Choroid plexus epithelial cell (primary cell): Measurements from ENCODE around the gene EIF3I.
"Not testable (repeated sequence)": the region's sequence is repeated elsewhere in the genome, so short reads cannot be mapped to it uniquely, and the experiment has no call there.

Experiments used
- DNase-seq: peaks from one replicate; pipeline ENCODE4 v3.0.0-alpha.2; 2010; ENCODE audit warnings: low read depth
- H3K4me3 ChIP-seq: 2 replicates; pipeline ENCODE4 v1.5.1; 2011; ENCODE audit warnings: low read depth, mild to moderate bottlenecking, control low read depth, low read length, moderate library complexity
- TF ChIP-seq, protein P1 (sequence below): conservative IDR thresholded peaks from 2 replicates; pipeline ENCODE4 v1.5.1; 2011; ENCODE audit warnings: low read depth, mild to moderate bottlenecking, control low read depth, inconsistent platforms, low read length, moderate library complexity

EIF3I gene

DNA sequence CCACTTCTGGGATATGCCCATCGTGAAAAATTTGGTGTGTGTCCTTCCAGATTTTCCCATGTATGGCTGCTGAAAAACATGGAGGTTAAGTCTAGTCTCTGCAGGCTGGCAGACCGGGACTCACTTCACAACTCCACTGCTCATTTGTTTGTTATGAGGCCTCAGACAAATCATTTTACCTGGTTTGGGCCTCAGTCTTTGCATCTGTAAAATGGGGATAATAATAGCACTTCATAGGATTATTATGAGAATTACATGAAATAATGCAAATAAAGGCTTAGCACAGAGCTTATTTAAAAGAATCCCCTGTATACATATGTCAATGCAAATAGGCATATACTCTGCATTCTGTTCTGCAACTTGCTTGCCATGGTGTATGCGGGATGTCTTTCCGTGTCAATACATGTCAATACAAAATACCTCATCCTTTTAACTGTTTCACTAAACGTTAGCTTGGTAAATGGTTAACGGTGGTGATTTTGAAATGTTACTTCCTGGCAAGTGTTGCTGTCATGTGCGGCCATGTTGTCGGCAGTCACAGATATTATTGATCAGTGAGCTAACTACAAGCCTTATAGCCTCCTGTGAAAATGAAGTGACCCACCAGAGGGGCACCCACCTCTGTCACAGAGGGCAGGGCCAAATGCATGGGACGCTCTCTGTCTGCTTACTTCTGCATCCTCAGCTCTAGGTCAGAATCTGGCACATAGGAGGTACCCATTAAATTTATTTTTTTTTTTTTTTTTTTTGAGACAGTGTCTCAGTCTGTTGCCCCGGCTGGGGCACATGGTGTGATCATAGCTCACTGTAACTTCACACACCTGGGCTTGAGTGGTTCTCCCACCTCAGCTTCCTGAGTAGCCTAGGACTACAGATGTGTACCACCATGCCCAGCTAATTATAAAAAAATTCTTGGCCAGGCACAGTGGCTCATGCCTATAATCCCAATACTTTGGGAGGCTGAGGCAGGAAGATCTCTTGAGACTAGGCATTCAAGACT lies 33.2 kb downstream of the EIF3I start:
- TF ChIP-seq, protein P1, sequence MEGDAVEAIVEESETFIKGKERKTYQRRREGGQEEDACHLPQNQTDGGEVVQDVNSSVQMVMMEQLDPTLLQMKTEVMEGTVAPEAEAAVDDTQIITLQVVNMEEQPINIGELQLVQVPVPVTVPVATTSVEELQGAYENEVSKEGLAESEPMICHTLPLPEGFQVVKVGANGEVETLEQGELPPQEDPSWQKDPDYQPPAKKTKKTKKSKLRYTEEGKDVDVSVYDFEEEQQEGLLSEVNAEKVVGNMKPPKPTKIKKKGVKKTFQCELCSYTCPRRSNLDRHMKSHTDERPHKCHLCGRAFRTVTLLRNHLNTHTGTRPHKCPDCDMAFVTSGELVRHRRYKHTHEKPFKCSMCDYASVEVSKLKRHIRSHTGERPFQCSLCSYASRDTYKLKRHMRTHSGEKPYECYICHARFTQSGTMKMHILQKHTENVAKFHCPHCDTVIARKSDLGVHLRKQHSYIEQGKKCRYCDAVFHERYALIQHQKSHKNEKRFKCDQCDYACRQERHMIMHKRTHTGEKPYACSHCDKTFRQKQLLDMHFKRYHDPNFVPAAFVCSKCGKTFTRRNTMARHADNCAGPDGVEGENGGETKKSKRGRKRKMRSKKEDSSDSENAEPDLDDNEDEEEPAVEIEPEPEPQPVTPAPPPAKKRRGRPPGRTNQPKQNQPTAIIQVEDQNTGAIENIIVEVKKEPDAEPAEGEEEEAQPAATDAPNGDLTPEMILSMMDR = no peak
- no peak overlapping the region for H3K4me3 ChIP-seq
- DNase-seq = no peak

DNA sequence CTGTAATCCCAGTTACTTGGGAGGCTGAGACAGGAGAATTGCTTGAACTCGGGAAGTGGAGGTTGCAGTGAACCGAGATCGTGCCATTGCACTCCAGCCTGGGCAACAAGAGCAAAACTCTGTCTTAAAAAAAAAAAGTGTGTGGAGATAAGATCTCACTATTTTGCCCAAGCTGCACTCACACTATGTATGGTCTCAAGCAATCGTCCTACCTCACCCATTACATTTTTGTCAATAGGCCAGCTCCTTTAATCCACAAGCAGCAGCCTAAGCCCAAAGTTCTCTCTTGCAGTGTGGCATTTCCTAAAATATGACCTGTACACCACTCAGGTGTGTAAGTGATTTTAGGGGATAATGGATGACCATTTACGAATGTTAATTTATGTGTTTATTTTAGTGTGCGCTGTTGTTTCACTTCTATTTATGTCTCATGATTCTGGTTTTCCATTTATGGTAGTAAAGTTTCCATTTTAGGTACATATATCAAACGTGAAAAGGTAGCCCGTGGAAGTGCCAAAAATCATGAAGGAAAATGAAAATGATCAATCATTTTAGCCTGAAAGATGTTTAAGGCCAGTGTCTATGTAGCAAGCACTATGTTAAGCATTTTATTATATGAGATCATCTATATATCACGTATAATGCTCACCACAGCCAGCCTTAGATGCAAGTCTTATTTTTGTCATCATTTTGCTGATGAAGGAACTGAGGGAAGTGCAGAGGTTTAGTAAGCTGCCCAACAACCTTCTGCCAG lies 34.4 kb downstream of the EIF3I start:
- TF ChIP-seq, protein P1 = no peak
- DNase-seq = no peak
- no peak overlapping the region for H3K4me3 ChIP-seq

DNA sequence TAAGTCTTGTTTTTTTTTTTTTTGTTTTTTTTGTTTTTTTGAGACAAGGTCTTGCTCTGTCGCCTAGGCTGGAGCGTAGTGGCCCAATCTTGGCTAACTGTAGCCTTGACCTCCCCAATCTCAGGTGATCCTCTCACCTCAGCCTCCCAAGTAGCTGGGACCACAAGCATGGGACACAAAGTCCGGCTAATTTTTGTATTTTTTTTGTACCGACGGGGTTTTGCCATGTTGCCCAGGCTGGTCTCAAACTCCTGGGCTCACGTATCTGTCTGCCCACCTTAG lies 35.0 kb downstream of the EIF3I start:
- TF ChIP-seq, protein P1 = no peak
- no peak overlapping the region for H3K4me3 ChIP-seq
- DNase-seq = no peak

DNA sequence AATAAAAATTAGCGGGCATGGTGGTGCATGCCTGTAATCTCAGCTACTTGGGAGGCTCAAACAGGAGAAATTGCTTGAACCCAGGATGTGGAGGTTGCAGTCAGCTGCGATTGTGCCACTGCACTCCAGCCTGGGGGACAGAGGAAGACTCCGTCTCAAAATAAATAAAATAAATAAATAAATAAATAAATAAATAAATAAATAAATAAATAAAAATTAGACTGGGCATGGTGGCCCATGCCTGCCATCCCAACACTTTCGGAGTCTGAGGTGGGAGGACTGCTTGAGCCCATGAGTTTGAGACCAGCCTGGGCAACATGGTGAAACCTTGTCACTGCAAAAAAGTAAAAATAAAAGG lies 41.0 kb downstream of the EIF3I start:
- DNase-seq, H3K4me3 ChIP-seq: not testable (repeated sequence)

DNA sequence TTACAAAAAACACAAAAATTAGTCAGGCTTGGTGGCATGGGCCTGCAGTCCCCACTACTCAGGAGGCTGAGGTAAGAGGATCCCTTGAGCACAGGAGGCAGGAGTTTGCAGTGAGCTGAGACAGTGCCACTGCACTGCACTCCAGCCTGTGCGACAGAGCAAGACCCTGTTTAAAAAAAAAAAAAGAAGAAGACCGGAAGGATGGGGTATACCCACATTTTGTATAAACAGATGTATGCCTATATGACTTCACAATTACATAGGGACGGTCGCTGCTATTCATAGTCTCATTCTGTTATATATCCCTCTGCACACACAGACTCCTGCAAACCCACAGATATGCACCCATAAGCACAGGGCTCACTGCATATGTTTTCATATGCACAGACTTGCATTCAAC lies 41.5 kb downstream of the EIF3I start:
- TF ChIP-seq, protein P1 = no peak
- no peak overlapping the region for H3K4me3 ChIP-seq
- no peak for DNase-seq

DNA sequence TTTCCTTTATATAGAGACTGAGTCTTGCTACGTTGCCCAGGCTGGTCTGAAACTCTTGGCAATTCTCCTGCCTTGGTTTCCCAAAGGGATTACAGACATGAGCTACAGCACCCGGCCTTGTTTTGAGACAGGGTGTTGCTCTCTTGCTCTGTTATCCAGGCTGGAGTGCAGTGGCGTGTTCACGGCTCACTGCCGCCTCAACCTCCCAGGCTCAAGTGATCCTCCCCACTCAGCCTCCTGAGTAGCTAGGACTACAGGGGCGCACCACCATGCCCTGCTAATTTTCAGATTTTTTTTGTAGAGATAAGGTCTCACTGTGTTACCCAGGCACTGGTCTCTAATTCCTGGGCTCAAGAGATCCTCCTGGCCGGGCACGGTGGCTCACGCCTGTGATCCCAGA lies 43.6 kb downstream of the EIF3I start:
- H3K4me3 ChIP-seq = no peak overlapping the region
- TF ChIP-seq, protein P1 = no peak
- DNase-seq = no peak

DNA sequence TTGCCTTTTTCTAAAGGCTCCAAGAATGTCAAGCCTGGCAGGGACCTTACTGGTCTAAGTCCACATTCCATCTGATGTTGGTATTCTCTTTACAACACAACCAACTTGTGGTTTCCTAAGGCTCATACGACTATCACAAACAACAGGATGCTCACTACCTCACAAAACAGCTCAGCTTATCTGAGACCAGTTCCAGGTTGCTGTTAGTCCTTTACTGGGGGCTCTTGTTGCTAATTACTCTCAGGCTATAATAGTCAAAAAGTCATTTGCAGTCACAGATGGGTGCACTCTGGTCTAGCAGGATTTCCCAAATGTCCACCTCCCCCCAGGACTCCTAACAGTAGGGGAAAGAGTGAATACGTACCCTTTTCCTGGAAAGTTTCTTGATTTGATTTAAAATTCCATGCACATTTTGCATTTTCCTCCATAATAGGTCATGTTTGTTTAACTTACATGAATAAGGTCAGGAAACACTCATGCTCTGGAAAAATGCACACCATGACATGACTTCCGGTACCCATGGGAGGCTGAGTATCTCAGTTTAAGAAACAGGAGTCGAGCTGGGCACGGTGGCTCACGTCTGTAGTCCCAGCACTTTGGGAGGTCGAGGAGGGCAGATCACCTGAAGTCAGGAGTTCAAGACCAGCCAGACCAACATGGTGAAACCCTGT lies 44.8 kb downstream of the EIF3I start:
- peak; percentile 64 for DNase-seq
- H3K4me3 ChIP-seq = no peak overlapping the region
- TF ChIP-seq, protein P1 = no peak
